Esophagus muscularis mucosa (tissue), 4 donors: ENCODE results near the gene DOK5. TPM values are rescaled to one million over a fixed set of nuclear protein-coding genes. Genes with fewer than 3 reads are reported as not detected.

Experiments
- DNase-seq: peaks from one replicate; pipeline ENCODE4 v3.0.0-alpha.2; 2017; ENCODE audit errors: extremely low spot score
- H3K27ac ChIP-seq, 4 donors: fragments of 200-600 bp; sonication (generic); replicated peaks in 1 of 4; 1 replicate in 3 of 4; 2 replicates in 1 of 4; pipeline ENCODE4 v1.5.1; 2016 to 2019; ENCODE audit warnings: mild to moderate bottlenecking in 1 of 4
- H3K27me3 ChIP-seq, 4 donors: fragments of 200-600 bp; sonication (generic); one replicate each; pipeline versions ENCODE4 v1.5.1 to v1.6.0; 2016 to 2019
- H3K36me3 ChIP-seq, 4 donors: fragments of 200-600 bp; sonication (generic); one replicate each; pipeline ENCODE4 v1.5.1; 2016 to 2019
- H3K4me1 ChIP-seq, 4 donors: fragments of 200-600 bp; sonication (generic); one replicate each; pipeline ENCODE4 v1.5.1; 2016 to 2019
- H3K4me3 ChIP-seq, 4 donors: fragments of 200-600 bp; sonication (generic); 1 replicate in 2 of 4; 2 replicates in 2 of 4; pipeline ENCODE4 v1.5.1; 2016 to 2019; ENCODE audit warnings: mild to moderate bottlenecking in 4 of 4, moderate library complexity in 1 of 4
- H3K9me3 ChIP-seq, 4 donors: fragments of 200-600 bp; sonication (generic); 1 replicate in 3 of 4; 2 replicates in 1 of 4; pipeline ENCODE4 v1.5.1; 2016 to 2019
- CTCF ChIP-seq, 3 experiments: fragments of 200-600 bp in 2 of 3; fragments of 450-650 bp in 1 of 3; sonication (generic) in 2 of 3; IDR thresholded peaks; one replicate each; pipeline ENCODE4 v1.5.1; 2017 to 2019; ENCODE audit warnings: antibody characterized with exemption in 3 of 3, mild to moderate bottlenecking in 2 of 3, moderate library complexity in 1 of 3
- EP300 ChIP-seq: sonication (generic); formaldehyde crosslinking; IDR thresholded peaks from one replicate; pipeline ENCODE4 v1.6.1; 2017; ENCODE audit warnings: antibody characterized with exemption
- POLR2A ChIP-seq: fragments of 450-650 bp; IDR thresholded peaks from one replicate; pipeline ENCODE4 v1.6.1; 2017; ENCODE audit warnings: antibody characterized with exemption, moderate library complexity, mild to moderate bottlenecking, low read depth
- POLR2AphosphoS5 ChIP-seq, 2 donors: sonication (generic); formaldehyde crosslinking; IDR thresholded peaks; one replicate each; pipeline ENCODE4 v1.6.1; 2017; ENCODE audit warnings: antibody characterized with exemption in 2 of 2
- WGBS: methylation state at CpG from one replicate; pipeline ENCODE4 v1.1.5; 2018; 5-methylcytosine and 5-hydroxymethylcytosine counted together
- intact Hi-C: fragments of 100-400 bp; cut with DNase I; formaldehyde crosslinking; loops from one replicate; pipeline ENCODE4 v1.15.1; 2023
- total RNA-seq, 4 donors: library from RNA; depleted of rRNA; stranded (reverse); fragments of >200 nt; gene quantifications; one replicate each; pipeline versions ENCODE4 v1.1.0 to v1.2.1, GENCODE V29; 2016

Gene DOK5
- total RNA-seq, 4 donors from 2014 or later = 0.32 to 1.5 (median 0.79) TPM

- WGBS = 83% methylated on average over 4 of the region's 4 CpGs
- intact Hi-C loops = no loop called here
- TF ChIP-seq POLR2AphosphoS5 (IDR thresholded peaks at IDR 0.05) (no peak), POLR2A (no peak), CTCF (IDR thresholded peaks at IDR 0.05) (no peak), EP300 (no peak)
These were observed 216.9 kb downstream of the DOK5 start for GRCh38 chr20:54692168-54692887.

GRCh38 chr20:54694516-54694915, 219.1 kb downstream of the DOK5 start:
- intact Hi-C loops = no loop called here
- TF ChIP-seq POLR2AphosphoS5 (IDR thresholded peaks at IDR 0.05) (no peak), CTCF (IDR thresholded peaks at IDR 0.05) (no peak), POLR2A (no peak), EP300 (no peak)
- no peak overlapping the region for H3K27ac ChIP-seq
- no peak overlapping the region for H3K4me3 ChIP-seq
- H3K9me3 ChIP-seq = no peaks in the 10 kb centered on the region
- WGBS = 88% methylated on average over 3 of the region's 3 CpGs
- H3K36me3 ChIP-seq = no peaks in the 10 kb centered on the region
- H3K27me3 ChIP-seq = no peaks in the 10 kb centered on the region
- no peak for DNase-seq
- H3K4me1 ChIP-seq = no peaks in the 10 kb centered on the region

More at GRCh38 chr20:54692168-54692887, 216.9 kb downstream of the DOK5 start:
- no peaks in the 10 kb centered on the region for H3K4me1 ChIP-seq
- no peaks in the 10 kb centered on the region for H3K36me3 ChIP-seq
- H3K9me3 ChIP-seq = no peaks in the 10 kb centered on the region
- H3K4me3 ChIP-seq = no peak overlapping the region
- H3K27me3 ChIP-seq = no peaks in the 10 kb centered on the region
- no peak for DNase-seq
- H3K27ac ChIP-seq = no peak overlapping the region

GRCh38 chr20:54698373-54698772, 223.0 kb downstream of the DOK5 start:
- TF ChIP-seq POLR2A (no peak), EP300 (no peak), POLR2AphosphoS5 (IDR thresholded peaks at IDR 0.05) (no peak), CTCF (IDR thresholded peaks at IDR 0.05) (no peak)
- Histone ChIP-seq H3K9me3 (no peaks in the 10 kb centered on the region), H3K27me3 (peaks cover 0 to 5% (median 0%) of the 10 kb centered on the region in 4 donors), H3K4me3 (no peak overlapping the region), H3K36me3 (no peaks in the 10 kb centered on the region), H3K4me1 (no peaks in the 10 kb centered on the region), H3K27ac (no peak overlapping the region)
- WGBS = 82% methylated on average over 1 of the region's 1 CpG
- intact Hi-C loops = no loop called here
- no peak for DNase-seq
